GM18868 (cell line): ENCODE data around the gene FAM219A.
A peak's percentile ranks its signal among the peaks of the same experiment; 100 is the strongest.

ENCODE experiments used
- ATAC-seq: cut with Tn5 transposase; IDR thresholded peaks from one replicate; pipeline ENCODE4 v1.9.1; 2021; ENCODE audit warnings: mild to moderate bottlenecking, moderate library complexity; ENCODE audit not compliant: unreplicated experiment

FAM219A gene

DNA sequence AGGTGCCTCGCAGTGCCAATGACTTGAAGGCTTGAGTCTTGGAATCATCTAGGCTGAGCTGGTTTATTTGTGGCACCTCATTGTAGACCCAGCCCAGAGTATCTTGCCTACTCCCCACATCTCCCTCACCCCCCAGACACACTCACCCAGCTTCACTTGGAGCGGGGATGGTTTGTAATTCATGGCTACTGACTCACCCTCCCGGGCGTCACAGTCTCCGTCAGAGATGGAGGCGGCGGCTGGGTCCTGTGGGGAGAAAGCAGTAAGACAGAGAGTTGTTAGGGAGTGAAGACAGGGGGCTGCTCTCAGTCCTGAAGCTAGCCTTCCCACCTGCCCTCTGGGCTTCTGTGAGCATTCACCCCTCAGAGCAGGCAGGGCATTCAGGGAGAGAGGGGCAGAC, 52.7 kb downstream of the FAM219A start:
- no peak for ATAC-seq

DNA sequence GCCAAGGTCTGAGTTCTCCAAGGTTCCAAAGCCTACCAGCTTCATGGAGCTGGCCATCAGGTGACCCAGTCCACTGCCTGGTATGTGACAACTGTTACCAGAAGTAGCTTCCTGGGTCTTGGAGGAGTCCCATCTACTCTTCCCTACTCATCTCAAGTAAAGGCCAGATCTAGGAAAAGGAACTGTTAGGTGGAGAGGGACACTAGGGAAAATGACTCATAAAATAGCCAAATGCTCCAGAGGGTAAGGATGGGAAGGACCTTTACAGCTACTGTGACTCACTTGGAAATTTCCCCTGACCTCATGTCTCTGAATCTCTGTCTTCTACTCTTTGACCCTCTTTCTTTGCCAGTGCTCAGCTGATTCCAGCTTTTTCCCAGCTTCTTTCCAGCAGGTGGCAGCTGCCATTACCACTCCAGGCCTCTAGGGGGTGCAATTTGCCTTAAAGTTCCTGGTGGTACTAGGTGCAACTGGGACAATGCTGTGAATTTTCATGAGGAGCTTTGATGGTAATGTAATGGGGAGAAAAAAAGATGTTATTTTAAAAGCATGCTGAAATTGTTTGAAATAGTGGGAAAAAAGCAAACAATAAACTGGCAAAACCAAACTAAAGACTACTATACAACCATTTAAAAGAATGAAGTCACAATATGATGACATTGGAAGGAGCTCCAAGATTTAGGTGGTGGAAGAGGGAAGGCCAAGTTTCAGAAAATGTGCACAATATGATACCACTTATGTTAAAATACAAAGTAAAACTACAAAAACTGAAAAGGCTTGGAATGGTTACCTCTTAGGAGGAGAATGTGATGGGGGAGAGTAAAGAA, 54.6 kb downstream of the FAM219A start:
- ATAC-seq, result no peak

GRCh38 chr9:34400686-34401602, 57.4 kb downstream of the FAM219A start:
- no peak for ATAC-seq

GRCh38 chr9:34400275-34400674, 58.1 kb downstream of the FAM219A start:
- no peak for ATAC-seq

- ATAC-seq, result no peak
Observed at GRCh38 chr9:34399729-34400128, 58.6 kb downstream of the FAM219A start.

DNA sequence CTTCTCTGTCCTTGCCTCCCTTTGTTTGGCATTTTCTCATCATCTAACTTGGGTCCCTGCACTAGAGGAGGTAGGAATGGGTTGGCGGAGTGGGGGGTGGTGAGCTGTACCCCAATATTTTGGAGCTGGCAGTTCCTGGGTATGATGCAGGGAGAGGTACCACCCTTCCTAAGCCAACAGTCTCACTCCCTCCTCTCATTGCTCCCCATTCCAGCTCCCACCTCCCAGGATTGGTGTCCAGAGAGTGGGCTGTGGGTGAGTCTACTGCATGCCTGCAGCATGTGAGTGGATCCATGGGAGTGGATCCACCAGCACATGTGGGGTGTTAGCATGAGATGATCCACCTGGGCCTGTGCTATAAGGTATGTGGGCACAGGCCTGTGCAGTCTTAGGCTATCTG, 59.5 kb downstream of the FAM219A start:
- no peak for ATAC-seq

- ATAC-seq, result no peak
Observed at GRCh38 chr9:34396276-34397214, 61.8 kb downstream of the FAM219A start.

- no peak for ATAC-seq
Observed at GRCh38 chr9:34392511-34392910, 65.9 kb downstream of the FAM219A start.

DNA sequence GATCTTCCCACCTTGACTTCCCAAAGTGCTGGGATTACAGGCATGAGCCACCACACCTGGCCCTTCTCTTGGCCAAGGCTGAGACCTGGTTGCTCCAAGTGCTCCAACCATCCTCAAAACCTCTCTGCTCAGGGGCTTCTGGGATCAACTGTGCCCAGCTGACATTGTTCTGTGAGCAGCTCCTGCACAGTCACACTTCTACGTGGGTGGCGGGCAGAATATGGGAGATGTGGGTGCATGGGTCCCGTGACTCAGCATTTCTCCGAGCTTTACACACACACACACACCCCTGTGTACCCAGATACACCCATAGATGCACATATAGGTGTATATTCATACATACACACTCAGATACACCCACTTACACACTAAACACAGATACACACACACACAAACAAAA, 71.1 kb downstream of the FAM219A start:
- ATAC-seq, result no peak

DNA sequence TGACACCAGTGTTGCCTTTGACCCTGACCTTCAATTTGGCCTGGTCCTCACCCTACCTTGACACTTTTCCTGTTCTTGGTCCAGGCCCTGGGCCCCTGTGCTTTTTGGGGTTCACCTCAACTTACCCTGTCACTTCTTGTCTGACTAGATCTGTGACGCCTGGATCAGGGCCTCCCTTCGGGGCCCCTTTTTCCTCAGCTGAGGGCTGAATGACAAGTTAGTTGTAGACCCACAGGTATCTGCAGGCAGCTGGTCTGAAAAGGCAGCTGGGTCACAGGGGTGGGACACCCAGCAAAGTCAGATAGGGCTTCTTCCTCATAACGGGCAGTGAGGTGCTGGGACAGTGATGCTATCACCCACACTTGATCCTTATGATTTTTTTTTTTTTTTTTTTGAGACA, 71.7 kb downstream of the FAM219A start:
- ATAC-seq, result no peak

DNA sequence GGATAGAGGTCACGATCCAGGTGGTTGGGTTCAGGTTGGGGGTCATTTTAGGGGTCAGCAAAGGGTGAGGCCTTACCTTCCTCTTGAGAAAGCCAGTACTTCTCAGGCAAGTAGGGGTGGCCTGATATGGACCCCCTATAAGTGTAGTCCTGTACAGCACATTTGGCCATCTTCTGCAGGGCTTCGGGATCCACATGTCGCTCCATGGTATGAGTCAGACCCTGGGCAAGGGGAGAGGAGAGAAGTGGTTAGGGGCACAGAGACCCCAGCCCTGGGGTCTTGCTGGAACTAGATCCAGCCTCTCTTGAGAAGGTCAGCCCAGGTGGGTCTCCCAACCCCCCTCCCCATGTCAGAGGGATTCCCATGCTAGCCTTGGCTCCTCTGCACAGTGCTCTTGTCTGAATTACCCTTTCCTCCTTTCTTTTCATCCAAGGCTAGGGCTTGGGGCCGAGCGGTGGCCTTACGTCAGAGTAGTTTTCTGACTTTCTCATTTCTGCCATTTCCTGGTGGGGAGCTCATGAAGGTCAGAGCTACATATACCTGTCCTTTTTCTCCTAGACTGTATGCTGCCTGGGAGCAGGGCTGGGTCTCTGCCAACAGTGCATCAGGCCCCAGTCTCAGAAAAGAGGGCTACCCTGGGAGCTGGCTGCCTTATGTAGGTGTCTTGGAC, 72.7 kb downstream of the FAM219A start:
- no peak for ATAC-seq

DNA sequence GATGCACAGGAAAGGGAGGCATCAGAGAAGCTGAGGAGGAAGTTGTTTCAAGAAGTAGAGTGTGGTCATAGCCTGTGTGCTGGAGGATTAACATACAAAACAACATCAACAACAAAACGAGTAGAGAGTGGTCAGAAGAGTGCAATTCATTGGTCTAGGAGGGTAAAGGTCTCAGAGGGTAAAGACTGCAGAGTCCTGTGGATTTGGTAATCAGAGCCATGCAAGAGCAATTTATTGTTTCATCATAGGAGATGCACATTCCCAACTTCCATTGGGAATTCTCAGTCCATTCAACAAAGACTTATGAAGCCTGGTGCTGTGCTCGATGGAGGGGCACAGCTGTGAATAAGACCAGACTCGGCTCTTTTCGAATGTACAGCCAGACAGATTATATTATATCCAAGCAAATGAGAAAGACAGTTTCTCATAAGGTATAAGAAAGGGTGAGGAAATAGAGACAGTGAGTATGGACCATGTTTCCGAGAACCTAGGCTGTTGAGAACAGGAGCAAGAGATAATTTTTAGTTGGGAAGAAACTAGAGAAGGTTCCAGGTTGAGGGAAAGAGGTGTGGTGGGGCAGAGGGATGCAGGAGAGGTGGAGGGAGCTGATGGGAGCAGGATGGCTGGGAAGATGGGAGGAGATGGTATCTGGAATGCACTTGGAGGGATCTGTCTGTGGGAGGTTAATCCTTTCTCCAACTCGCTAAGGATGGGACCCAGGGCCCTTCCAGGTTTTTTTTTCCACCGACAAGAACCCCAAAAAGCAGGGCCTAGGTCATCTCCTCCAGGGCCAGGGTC, 73.8 kb downstream of the FAM219A start:
- ATAC-seq, result no peak

DNA sequence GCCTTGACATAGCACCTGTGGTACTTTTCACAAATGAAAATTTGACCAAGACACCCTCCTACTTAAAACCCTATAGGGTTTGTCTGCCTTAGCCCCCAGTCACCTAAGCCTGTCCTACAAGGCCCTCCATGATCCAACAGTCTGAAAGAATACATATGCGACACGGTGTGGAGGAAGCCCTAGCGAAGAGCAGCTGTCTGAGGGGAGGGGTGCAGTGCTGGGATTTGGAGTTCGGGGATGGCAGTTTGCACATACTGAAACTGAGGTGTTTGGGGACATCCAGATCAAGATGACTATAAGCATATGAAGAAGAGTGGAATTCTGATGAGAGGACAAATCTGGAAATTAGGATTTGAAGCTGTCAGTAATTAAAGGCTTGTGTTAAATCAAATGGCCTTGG, 74.5 kb downstream of the FAM219A start:
- no peak for ATAC-seq

- ATAC-seq, result no peak
Observed at GRCh38 chr9:34382879-34383278, 75.5 kb downstream of the FAM219A start.

DNA sequence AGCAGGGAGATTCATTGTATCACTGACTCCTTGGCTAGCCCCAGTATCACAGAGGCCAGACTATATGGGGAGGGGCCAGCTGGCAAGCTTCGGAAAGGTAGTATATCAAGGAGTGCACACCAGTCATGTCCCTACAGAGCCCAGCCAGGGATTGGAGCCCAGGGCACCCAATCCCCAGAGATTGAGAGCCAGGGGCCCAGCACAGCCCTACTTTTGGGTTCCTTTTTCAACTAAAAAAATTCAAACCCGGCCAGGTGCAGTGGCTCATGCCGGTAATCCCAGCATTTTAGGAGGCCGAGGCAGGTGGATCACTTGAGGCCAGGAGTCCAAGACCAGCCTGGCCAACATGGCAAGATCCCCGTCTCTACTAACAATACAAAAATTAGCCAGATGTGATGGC, 76.3 kb downstream of the FAM219A start:
- ATAC-seq, result no peak

GRCh38 chr9:34381323-34381722, 77.0 kb downstream of the FAM219A start:
- no peak for ATAC-seq

DNA sequence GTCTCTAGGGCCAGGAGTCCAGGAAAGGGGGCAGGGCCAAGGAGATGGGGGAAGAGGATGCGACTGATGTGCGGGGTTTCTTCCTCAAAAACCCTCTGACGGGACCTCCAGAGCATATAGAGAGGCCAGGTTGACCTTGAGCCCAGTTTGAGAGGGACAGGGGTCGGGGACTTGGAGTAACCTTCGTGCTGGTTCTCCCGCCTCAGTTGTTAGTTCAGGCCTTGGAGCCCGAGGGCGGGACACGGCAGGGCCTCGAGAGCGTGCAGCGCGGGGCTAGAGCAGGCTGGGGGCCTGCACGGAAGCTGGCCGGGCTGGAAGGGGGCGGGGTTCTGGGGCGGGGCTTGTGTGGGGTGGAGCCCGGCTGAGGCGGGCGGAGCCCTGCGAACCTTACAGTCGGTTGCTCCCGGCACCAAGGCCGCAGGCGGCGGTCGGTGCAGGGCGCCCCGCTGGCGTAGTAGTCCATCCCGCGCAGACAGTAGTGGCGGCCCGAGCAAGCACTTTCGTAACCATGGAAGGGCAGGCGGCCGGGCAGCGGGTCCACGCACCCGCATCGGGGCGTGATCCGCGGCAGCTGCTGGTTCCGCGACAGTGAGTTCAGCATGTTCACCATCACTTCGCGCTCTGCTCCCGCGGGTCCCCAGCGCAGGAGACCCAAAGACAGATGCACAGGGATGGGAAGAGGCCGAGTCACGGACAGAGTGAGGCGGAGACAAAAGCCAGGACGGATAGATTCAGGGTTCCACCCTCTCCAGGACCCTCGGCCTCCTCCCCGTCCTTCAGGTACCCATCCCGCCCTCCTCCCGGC, 77.7 kb downstream of the FAM219A start:
- peak; percentile 38 for ATAC-seq

DNA sequence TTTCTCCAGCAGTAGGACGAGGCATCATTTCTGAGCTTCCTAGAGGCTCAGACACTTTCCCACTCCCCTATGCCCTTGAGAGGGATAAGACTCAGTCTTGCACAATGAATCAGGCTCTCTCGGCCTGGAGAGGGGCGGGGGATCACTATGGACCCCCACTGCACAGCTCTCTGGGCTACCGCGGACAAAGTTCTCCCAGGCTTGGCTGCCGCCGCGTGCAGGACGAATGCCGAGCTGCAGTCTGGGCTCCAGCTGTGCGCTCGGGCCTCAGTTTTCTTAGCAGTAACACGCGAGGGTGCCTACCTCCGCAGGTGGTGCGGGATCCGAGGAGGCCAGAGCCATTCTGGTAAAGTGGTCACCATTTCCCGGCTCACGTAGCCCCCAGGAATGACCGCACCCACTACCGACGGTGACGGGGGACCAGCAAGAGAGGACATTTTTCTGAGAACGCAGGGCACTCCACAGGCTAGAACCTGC, 78.3 kb downstream of the FAM219A start:
- no peak for ATAC-seq
